Measurements from ENCODE around the gene WDTC1.

Gene WDTC1

DNA sequence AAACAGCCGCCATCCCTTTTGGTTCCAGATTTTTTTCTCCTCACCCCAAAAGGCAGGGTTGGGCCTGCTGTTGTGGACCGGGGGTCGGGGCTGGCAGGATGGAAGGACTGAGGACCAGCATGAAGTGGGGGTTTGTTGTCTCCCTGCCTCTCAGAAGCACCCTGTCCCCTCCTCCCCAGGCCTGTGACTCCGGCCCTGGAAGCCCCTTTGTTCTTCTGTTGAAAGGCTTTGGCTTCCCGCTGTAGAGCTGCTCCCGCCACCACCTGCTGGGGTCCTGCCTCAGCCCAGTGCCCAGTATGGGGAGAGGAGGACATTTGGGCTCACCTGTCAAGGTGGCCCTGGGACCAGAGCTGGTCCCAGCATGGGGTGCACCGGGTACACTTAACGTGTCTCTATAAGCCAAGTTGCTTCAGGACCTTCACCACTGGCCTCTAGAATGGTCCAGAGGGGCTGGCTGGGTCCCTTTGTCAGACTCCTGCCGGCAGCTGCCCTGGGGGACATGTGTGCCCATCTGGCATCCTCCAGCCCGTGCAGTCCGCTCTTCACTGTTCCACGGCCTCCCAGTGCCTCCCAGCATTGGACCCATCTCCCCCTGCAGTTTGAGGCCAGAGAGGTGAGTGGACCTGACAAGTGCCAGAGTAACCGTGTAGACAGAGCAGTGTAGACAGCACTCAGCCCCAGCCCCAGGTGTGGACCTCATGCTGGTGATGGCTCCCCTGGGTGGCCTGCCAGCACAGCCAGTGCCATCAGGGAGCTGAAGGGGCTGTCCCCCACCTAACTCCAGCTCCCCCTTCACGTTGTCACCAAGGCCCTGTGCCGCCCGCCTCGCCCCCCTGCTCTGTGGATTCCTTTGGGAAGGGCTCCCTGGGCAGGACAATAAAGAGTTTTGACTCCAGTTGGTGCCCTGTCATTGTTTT is 101.3 kb downstream of the WDTC1 start:
- DNase-seq (ENCODE audit: low read depth in 2 of 2): no peak

DNA sequence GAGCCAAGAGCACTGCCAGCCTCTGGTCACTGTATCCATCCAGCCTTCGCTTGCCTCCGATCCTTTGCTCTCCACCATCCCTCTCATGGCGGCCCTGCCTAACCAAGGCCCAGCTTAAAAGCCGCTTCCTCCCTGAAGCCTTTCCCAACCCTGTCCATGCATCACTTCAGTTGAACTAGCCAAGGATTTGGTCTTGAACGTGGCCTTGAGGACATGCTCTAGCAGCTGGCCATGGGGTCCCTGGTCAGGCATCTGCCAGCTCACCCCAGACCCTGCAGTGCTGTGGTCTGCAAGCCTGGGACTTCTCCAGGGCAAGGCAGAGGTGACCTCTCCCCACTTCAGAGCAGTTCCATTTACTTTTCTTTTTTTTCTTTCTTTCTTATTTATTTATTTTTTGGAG is 102.3 kb downstream of the WDTC1 start:
- no peak for DNase-seq (ENCODE audit: low read depth in 2 of 2)

DNA sequence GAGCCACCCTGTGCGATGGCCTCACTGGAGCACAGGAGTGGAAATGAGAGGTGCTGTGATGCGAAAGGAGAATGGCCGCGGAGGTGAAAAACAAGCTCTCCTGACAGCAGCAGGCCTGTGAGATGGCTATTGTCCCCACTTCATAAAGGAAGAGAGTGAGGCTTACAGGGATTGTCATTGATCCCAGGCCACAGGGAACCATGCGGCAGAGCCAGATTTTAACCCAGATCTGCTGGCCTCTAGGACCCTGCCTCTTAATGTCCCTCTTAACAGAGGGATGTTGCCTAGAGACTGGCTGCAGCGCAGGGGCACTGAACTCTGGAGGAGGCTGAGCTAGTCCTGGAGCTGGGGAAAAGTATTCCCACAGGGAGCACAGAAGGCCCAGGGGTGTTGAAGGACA is 104.3 kb downstream of the WDTC1 start:
- no peak for DNase-seq (ENCODE audit: low read depth in 2 of 2)

DNA sequence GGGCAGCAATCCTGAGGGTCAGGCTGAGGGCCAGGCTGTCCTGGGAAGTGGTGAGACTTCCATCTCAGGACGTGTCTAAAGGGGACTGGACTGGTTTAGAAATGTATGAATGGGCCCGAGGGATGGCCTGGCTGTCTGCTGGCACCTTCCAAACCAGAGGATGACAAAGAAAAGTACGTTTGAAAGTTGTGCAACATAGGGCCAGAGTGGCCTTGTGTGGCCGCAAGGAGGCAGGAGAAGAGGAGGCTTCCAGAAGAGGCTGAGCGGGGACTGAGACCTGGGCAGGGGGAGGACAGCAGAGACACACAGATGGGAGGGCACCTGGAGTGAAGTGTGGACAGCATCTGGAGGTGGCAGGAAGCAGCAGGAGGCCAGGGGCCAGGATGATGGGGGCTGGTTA is 104.8 kb downstream of the WDTC1 start:
- no peak for DNase-seq (ENCODE audit: low read depth in 2 of 2)

DNA sequence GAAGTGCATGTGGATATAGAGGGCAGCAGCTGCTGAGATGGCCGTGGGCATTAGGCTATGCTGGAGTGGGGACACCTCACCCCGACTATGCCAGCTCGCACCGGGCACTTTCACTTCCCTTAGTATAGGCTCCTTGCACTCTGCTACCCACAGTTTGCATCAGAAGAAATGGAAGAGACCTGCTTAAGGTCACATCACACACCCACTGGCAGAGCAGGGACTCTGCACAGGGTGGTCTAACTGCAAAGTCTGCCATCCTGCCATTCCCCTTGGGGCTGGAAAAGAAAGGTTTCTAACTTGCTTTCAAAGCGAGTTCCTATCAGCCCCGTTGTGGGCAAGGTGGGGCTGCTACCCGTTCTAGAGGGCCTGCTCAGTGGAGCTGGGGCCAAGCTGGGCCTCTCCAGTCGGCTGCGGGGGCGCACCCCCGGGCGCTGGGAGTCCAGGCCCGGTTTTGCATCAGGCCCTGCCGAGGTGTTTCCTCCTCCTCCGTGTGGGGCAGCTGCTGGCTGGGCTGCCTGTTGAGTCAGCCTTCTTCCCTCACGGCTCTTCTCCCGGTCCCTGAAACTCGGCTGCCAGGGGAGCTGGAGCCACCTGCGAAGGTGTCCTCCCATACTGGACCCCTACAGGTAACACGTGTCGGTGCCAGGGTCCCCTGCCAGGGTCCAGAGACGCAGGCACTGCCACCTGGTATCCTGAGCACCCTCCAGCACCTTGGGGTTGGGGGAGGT is 107.3 kb downstream of the WDTC1 start, which contains the start of gene SYTL1:
SYTL1 (plus strand) TSS at position 498 of the 728 bp plus-strand sequence. CDS start 3,313 bp downstream, outside the sequence.
- peak in 1 of 2 donors; percentile 65 for DNase-seq (ENCODE audit: low read depth in 2 of 2)

DNA sequence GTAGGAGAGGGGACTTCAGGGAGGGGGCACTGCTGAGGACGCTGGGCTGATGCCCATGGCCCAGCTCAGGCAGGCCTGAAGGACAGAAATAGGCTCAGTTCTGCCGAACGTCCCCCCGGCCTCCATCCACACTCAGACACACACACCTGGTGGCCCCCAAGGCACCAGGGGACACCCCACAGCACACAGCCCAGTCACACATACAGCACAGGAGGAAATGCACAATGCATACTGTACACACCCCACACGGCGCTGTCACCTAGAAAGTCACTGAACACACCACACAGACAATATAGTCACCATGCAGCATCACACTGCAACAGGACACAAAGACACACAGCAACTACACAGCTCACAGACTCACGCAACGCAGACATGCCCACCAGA is 108.0 kb downstream of the WDTC1 start:
- no peak for DNase-seq (ENCODE audit: low read depth in 2 of 2)

DNA sequence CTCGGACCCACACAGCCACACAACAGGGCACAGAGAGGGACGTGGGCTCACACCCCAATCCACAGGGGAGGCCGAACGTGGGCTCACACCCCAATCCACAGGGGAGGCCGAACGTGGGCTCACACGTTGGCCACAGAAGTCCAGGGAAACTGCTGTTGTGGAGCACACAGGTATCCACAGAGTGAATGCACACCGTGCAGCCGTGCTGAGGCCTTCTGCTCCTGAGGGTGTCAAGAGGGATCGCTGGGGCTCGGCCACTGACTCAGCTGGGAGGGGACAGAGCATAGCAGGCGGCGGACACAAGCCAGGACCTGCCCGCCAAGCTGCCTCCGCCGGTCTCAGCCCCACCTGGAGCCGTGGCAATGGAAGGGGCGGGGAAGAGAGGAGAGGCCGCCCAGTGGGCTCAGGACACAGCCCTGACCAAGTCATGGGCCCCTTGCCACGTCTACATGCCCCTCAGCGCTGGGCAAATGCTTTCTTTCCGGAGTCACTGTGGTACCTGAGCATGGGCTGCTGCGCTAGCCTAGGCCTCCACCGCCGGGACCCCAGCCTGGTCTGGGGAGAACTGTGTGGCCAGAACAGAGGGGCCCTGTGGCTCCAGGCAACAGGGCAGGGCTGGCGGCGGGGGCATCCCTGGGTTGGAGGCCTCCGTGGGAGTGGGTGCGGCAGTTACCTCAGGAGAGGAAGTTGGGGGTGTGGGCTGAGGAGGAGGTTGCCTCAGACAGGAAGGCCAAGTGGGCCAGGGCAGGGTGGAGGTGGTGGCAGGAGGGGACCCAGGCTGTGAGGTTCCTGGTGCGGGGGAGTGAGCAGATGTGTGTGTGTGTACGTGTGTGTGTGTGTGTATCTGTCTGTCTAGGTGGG is 108.6 kb downstream of the WDTC1 start:
- no peak for DNase-seq (ENCODE audit: low read depth in 2 of 2)

DNA sequence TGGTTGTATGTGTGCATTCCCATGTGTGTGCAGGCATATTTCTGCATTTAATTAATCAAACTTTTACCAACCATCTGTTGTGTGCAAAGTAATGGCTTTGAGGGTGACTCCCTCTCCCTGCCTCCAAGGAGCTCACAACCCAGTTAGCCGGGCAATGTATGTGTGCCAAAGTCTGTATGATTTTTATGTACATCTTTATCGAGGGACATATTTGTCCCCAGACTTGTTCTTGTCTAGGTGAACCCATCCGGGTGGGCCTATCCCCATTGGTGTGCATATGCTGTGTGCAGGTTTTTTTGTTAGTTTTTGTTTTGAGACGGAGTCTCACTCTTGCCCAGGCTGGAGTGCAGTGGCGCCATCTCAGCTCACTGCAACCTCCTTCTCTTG is 109.2 kb downstream of the WDTC1 start:
- DNase-seq (ENCODE audit: low read depth in 2 of 2): no peak

DNA sequence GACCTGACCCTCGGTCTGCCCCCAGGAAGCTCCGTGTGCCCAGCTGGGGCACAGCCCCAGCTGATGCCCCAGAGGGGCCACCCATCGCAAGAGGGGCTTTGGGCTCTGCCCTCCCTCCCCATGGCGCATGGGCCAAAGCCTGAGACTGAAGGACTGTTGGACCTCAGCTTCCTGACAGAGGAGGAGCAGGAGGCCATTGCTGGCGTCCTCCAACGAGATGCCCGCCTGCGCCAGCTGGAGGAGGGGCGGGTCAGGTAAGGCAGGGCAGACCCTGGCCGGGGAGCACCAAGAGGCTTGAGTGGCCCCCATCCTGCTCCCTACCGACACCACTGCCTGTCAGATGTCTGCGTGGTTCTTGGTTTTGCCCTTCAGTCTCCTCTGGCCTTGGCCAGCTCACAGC is 110.8 kb downstream of the WDTC1 start:
- no peak for DNase-seq (ENCODE audit: low read depth in 2 of 2)

DNA sequence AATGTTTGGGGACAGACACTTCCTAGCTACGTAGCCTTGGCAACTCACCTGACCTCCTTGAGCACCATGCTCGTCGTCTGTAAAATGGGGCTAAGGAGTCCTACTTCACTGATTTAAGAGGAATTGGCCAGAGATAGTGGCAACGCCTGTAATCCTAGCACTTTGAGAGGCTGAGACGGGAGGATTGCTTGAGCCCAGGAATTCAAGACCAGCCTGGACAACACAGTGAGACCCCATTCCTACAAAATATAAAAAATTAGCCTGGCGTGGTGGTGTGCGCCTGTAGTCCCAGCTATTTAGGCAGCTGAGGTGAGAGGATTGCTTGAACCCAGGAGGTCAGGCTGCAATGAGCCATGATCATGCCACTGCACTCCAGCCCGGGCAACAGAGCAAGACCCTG is 111.9 kb downstream of the WDTC1 start:
- DNase-seq (ENCODE audit: low read depth in 2 of 2): no peak

DNA sequence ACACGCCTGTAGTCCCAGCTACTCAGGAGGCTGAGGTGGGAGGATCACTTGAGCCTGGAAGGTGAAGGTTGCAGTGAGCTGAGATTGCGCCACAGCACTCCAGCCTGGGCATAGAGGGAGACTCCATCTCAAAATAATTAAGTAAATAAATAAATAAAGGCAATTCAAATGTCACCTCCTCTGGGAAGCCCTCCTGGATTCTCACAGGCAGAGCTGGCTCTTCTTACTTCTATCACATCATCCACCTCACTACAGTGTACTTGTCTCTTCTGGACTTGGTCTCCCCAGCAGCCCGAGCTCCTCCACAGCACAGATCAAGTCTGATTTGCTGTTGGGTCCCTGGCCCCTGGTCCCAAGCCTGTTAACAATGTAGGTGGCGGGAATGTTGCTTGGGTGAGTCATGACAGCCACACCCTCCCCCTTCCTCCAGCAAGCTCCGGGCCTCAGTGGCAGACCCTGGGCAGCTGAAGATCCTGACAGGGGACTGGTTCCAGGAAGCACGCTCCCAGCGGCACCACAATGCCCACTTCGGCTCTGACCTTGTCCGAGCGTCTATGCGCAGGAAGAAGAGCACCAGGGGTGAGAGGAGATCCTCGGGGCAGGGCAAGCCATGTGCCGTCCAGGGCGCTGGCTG is 112.7 kb downstream of the WDTC1 start:
- no peak for DNase-seq (ENCODE audit: low read depth in 2 of 2)

DNA sequence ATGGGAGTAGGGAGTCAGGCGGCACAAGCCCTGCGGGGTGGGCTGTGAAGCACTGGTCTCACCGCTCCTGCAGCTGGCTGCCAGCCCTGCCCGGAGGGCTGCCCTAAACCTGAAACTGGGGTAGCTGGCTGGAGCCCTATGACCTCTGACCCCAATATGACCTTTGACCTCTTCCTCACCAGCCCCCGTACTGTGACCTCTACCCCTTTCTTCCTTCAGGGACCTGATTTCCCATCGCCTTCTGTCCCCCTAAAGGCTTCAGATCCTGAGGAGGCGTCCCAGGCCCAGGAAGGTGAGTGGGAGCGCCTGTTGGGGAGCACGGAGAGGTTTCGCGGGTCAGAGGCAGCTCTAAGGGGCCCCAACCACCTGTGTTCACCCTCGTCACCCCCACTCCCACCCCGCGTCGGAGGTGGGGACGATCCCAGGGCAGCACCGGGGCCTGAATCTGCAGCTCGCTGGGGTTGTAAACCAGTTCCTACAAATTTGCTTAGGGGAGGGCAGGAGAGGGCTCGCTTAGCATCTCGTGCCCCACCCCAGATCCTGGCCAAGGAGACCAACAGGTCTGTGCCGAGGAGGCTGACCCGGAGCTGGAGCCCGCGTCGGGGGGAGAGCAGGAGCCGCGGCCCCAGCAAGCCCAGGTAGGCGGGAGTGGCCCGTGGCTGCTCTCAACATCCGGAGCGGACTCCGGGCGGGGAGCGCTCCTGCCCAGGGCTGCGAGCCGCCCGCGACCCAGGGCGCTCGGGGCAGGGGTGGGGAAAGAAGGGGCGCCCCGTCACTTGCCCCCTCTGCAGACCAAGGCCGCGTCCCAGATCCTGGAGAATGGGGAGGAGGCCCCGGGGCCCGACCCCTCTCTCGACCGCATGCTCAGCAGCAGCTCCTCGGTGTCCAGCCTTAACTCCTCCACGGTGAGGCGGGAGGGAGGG is 114.7 kb downstream of the WDTC1 start:
- DNase-seq (ENCODE audit: low read depth in 2 of 2): no peak

DNA sequence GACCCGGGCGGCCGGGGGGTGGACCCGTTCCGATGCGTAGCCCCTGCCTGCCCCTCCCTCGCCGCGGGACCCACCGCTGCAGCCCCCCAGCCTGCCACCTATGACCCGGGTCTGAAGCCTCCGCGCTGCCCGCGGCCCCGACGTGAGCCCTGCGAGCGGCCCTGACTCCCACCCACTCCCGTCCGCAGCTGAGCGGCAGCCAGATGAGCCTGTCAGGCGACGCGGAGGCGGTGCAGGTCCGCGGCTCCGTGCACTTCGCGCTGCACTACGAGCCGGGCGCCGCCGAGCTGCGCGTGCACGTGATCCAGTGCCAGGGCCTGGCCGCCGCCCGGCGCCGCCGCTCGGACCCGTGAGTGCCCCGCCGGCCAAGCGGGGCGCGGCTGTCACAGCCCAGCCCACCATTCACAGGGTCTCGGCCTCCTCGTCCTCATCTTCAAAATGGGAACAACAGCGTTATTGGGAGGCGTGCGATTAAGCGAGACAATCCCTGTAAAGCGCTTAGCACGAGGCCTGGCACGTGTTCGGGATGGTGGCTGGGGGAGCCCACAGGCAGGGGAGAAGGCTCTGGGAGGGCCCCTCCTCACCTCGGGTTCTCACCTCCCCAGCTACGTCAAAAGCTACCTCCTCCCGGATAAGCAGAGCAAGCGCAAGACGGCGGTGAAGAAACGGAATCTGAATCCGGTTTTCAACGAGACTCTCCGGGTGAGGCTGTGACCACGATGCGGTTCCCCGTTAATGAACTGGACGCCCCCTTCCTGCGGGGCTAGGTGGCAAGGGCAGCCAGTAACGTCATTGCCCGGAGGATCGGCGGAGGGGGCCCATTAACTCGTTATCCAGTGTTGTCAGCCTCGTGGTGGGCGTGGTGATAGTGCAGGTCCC is 115.6 kb downstream of the WDTC1 start:
- DNase-seq (ENCODE audit: low read depth in 2 of 2): no peak

DNA sequence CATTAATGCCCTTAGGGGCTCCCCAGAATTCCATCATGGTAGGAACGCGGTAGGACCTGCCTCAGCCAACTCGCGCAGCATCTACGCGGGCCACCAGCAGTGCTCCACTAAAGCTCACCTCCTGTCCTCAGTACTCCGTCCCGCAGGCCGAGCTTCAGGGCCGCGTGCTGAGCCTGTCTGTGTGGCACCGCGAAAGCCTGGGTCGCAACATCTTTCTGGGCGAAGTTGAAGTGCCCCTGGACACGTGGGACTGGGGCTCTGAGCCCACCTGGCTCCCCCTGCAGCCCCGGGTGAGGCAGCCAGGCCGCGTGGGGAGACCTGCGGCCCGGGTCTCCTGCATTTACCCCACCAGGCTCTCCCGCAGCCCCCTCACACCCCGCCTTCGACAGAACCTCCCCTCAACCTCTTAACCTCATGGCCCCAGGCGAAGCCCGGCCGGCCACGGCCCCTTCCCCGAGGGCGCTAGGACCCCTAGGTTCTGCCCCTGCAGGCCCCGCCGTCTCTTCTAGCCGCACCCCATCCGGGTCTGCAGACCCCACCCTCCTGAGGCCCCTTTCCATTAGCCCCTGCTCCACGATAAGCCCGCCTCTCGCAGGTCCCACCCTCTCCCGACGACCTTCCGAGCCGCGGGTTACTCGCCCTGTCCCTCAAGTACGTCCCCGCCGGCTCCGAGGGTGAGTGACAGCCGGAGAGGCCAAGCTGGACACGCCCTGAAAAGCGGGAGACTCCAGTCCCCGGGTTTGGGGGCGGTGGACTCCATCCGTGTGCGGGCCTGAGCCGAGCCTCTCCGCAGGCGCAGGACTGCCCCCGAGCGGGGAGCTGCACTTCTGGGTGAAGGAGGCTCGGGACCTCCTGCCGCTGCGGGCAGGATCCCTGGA is 116.5 kb downstream of the WDTC1 start:
- DNase-seq (ENCODE audit: low read depth in 2 of 2): no peak

DNA sequence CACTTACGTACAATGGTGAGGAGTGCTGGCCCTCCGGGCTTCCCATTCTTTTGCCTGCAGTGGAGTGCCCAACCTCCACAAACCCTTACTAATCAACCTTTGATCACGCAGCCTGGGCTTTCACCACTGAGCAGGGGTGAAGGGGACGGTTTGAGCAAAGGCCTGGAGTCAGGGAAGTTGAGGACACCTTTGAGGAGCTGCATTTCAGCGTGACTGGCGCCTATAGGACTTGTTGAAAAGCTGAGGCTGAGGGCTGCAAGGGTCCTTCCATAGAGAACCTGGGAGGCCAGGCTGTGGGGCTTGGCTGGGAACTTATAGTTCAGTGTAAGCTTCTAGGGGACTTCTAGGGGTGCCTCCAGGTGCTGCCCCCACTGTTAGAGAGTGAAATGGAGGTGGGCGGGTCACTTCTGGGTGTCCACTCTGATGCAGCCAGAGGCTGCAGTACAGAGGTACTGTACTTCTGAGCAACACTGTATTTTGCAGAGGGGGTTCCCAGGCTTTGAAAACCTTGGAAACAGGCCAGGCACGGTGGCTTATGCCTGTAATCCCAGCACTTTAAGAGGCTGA is 117.2 kb downstream of the WDTC1 start:
- no peak for DNase-seq (ENCODE audit: low read depth in 2 of 2)

DNA sequence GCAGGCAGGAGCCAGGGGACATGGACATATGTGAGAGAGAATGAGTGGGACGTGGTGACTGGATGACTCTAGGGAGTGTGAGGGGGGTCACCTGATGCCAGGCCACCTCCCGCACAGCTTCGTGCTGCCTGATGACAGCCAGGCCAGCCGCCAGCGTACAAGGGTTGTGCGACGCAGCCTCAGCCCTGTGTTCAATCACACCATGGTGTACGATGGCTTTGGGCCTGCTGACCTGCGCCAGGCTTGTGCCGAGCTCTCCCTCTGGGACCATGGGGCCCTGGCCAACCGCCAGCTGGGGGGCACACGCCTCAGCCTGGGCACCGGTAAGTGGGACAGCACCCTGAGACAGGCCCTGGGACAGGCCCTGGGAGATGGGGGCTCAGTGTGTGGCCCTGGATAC is 118.7 kb downstream of the WDTC1 start:
- no peak for DNase-seq (ENCODE audit: low read depth in 2 of 2)

DNA sequence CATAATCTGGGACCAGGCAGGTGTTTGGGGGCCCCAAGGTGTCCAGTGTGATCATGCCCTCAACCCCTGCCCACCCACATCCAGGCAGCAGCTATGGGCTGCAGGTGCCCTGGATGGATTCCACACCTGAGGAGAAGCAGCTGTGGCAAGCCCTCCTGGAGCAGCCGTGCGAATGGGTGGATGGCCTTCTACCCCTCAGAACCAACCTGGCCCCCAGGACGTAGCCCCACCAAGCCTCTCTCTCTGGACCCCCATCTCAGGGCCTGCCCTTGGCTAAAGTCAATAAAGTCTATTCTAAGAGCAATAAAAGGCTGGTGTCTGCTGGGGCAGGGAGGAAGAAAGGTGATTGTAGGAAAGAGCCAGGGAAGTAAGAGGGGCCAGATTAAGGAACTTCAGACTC is 119.2 kb downstream of the WDTC1 start:
- no peak for DNase-seq (ENCODE audit: low read depth in 2 of 2)

DNA sequence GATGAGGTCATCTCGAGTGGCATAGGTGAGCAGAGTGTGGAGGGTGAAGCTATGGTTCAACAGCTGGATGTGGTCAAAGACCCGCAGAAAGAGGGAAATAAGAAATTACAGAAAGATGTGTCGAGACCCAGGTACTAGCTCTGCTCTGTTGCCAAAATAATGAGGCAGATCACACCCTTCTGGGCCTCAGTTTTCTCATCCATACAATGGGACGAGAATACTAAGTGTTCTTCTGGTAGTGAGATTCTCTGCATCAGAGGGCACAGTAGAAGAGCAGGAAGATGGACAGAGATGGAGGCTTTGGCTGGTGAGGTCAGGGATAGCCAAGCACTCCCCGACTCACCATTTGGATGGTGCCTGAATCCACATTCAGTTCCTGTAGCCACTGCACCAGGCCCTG is 121.3 kb downstream of the WDTC1 start:
- DNase-seq (ENCODE audit: low read depth in 2 of 2): no peak

Data from stimulated activated CD4-positive, alpha-beta T cell treated with anti-CD3 and anti-CD28 coated beads, Interleukin-15, amount 100 ng/mL, for 48 hours (primary cell).